Activated CD8-positive, alpha-beta T cell treated with anti-CD3 and anti-CD28 coated beads for 36 hours (primary cell): ENCODE data around the gene RGMB. TPM values are rescaled to one million over a fixed set of nuclear protein-coding genes. Genes with fewer than 3 reads are reported as not detected.

Source experiments
- ATAC-seq: fragments of 200-7000 bp; cut with Tn5 transposase; one replicate; pipeline ENCODE4 v1.10.0; 2021; ENCODE audit warnings: mild to moderate bottlenecking, moderate library complexity
- CTCF ChIA-PET: fragments of 350-600 bp; sonication (Branson Sonifier 250); formaldehyde crosslinking; loops from one replicate; lab custom pipeline; 2021; ENCODE audit warnings: antibody characterized with exemption; lab: Charles Lee
- POLR2A ChIA-PET: fragments of 350-600 bp; sonication (Branson Sonifier 250); formaldehyde crosslinking; loops from one replicate; lab custom pipeline; 2021; ENCODE audit warnings: antibody characterized with exemption; lab: Charles Lee
- DNase-seq: peaks from one replicate; pipeline ENCODE4 v3.0.0-alpha.2; 2020
- H3K27ac Mint-ChIP-seq: one replicate; pipeline ENCODE4 v1.8.0; 2021; ENCODE audit warnings: mild to moderate bottlenecking, mixed read lengths
- H3K27me3 Mint-ChIP-seq: one replicate; pipeline ENCODE4 v1.8.0; 2021; ENCODE audit warnings: mixed read lengths
- H3K36me3 Mint-ChIP-seq: one replicate; pipeline ENCODE4 v1.8.0; 2021; ENCODE audit warnings: low read depth, mixed read lengths
- H3K4me1 Mint-ChIP-seq: one replicate; pipeline ENCODE4 v1.8.0; 2021; ENCODE audit warnings: low read depth, mixed read lengths
- H3K4me3 Mint-ChIP-seq: one replicate; pipeline ENCODE4 v1.8.0; 2021; ENCODE audit warnings: mild to moderate bottlenecking, moderate library complexity, mixed read lengths
- H3K9me3 Mint-ChIP-seq: one replicate; pipeline ENCODE4 v1.8.0; 2021; ENCODE audit warnings: mixed read lengths
- intact Hi-C: fragments of 100-400 bp; cut with micrococcal nuclease; formaldehyde crosslinking; loops from one replicate; pipeline ENCODE4 v1.10.0; 2022
- total RNA-seq, 2 experiments: library from RNA; stranded (reverse); gene quantifications; one replicate each; pipeline ENCODE4 v1.2.3, GENCODE V29; 2021
- TF ChIP-seq, protein P1 (sequence below): fragments of 200-600 bp; IDR thresholded peaks from one replicate; pipeline ENCODE4 v1.8.0; 2022; ENCODE audit warnings: antibody characterized with exemption, mild to moderate bottlenecking

The RGMB gene
- total RNA-seq, 2 experiments from 2014 or later, result 1.6 to 1.9 TPM

DNA sequence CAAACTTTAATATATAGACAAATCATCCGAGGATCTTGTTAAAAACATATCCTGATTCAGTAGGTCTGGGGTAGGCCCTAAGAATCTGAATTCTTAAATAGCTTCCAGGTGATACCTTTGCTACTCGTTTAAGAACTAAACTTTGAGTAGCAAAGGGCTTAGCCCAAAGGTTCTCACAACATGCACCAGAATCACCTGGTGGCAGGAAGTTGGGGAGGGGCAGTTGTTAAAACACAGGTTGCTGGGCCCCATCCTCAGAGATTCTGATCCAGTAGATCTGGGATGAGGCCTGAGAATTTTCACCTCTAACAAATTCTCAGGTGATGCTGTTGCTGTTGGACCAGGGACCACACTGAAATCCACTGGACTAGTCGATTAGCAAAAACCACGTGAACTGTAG, 20.0 kb upstream of the RGMB start:
- intact Hi-C loops, result no loop called here
- Mint-ChIP-seq H3K4me1 (no peaks in the 10 kb centered on the region), H3K4me3 (no peak overlapping the region), H3K27ac (no peak overlapping the region), H3K27me3 (peaks cover 10% of the 10 kb centered on the region), H3K36me3 (no peaks in the 10 kb centered on the region), H3K9me3 (no peaks in the 10 kb centered on the region)
- CTCF ChIA-PET, result interaction anchor here (3.6 kb wide), 1 partner anchor 15 kb away, joined by 39 read pairs; no protein-coding TSS in a partner anchor
- no peak for DNase-seq
- TF ChIP-seq, protein P1, sequence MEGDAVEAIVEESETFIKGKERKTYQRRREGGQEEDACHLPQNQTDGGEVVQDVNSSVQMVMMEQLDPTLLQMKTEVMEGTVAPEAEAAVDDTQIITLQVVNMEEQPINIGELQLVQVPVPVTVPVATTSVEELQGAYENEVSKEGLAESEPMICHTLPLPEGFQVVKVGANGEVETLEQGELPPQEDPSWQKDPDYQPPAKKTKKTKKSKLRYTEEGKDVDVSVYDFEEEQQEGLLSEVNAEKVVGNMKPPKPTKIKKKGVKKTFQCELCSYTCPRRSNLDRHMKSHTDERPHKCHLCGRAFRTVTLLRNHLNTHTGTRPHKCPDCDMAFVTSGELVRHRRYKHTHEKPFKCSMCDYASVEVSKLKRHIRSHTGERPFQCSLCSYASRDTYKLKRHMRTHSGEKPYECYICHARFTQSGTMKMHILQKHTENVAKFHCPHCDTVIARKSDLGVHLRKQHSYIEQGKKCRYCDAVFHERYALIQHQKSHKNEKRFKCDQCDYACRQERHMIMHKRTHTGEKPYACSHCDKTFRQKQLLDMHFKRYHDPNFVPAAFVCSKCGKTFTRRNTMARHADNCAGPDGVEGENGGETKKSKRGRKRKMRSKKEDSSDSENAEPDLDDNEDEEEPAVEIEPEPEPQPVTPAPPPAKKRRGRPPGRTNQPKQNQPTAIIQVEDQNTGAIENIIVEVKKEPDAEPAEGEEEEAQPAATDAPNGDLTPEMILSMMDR, result no peak
- POLR2A ChIA-PET, result no interaction called here
- ATAC-seq, result no peak

DNA sequence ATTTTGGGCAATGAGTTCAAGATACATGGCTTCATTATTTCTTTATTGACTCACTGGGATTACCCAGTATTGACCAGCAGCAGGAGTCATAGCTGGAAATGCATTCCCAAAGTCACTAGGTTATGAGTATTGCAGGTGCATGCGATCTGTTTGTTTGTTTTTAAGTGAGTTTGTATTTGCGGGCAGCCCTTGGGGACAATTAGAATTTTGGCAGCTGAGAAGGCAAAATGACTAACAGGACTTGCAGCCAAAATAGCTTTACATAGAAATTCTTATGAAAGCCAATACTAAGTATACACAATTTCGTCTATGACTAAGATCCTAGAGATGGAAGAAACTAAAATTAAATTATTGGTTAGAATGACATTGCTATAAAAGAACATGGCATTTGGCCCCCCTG, 18.1 kb upstream of the RGMB start:
- ChIA-PET CTCF (interaction anchor here (3.6 kb wide), 1 partner anchor 13 kb away, joined by 39 read pairs; no protein-coding TSS in a partner anchor), POLR2A (no interaction called here)
- Mint-ChIP-seq H3K36me3 (no peaks in the 10 kb centered on the region), H3K27ac (no peak overlapping the region), H3K9me3 (no peaks in the 10 kb centered on the region), H3K4me3 (no peak overlapping the region), H3K27me3 (peaks cover 11% of the 10 kb centered on the region), H3K4me1 (no peaks in the 10 kb centered on the region)
- ATAC-seq (no peak), DNase-seq (no peak)
- TF ChIP-seq, protein P1, result no peak
- intact Hi-C loops, result no loop called here

DNA sequence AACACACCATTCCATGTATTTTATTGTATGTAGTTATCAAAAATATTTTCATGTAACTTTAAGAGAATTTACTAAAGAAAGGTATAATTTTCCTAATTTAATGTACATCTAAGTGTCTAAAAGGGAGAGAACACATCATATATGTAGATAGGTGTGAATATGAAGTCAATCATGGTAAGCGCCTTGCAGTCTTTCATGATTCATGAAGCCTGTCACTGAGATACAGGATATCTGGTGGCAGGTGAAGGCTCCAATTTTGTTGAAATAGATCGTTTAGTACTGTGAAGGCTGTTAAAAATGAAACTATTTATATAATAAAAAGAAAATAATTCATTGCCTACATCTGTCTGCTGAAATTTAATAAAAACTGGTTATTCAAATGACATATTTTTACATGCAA, 15.5 kb upstream of the RGMB start:
- Mint-ChIP-seq H3K4me3 (no peak overlapping the region), H3K27me3 (peaks cover 8% of the 10 kb centered on the region), H3K36me3 (no peaks in the 10 kb centered on the region), H3K27ac (no peak overlapping the region), H3K4me1 (no peaks in the 10 kb centered on the region), H3K9me3 (no peaks in the 10 kb centered on the region)
- intact Hi-C loops, result no loop called here
- DNase-seq, result no peak
- ChIA-PET POLR2A (no interaction called here), CTCF (no interaction called here)
- TF ChIP-seq, protein P1, result no peak
- no peak for ATAC-seq

DNA sequence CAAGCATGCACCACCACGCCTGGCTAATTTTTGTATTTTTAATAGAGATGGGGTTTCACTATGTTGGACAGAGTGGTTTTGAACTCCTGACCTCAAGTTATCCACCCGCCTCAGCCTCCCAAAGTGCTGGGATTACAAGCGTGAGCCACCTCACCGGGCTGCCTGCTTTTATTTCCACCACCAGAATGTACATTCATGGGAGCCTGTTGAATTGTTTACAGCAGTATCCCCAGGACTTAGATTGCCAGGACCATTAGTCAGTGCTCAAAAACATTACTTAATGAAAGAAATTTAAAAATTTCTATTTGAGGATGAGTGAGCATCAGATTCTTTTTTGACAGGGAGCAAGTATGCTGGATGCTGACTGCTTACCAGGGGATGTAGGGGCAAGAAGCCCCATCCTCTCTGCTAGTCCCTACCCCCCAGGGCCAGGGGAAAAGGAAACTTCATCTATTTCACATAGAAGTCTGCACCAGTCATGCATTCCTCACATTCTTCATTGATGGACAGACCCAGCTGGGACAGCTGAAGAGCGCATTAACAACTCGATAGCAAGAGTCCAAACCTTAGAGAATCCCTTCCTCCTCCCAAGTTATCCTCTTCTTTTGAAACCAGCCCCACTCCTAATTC, 10.3 kb upstream of the RGMB start:
- no peaks in the 10 kb centered on the region for H3K36me3 Mint-ChIP-seq
- intact Hi-C loops, result no loop called here
- no peak for ATAC-seq
- DNase-seq, result no peak
- ChIA-PET CTCF (interaction anchor here (1.0 kb wide), 1 partner anchor 18 kb away, joined by 3 read pairs; no protein-coding TSS in a partner anchor), POLR2A (no interaction called here)
- TF ChIP-seq, protein P1, result no peak
- no peak overlapping the region for H3K27ac Mint-ChIP-seq
- peaks cover 22% of the 10 kb centered on the region for H3K27me3 Mint-ChIP-seq
- H3K9me3 Mint-ChIP-seq, result no peaks in the 10 kb centered on the region
- no peak overlapping the region for H3K4me3 Mint-ChIP-seq
- H3K4me1 Mint-ChIP-seq, result peaks cover 2% of the 10 kb centered on the region

DNA sequence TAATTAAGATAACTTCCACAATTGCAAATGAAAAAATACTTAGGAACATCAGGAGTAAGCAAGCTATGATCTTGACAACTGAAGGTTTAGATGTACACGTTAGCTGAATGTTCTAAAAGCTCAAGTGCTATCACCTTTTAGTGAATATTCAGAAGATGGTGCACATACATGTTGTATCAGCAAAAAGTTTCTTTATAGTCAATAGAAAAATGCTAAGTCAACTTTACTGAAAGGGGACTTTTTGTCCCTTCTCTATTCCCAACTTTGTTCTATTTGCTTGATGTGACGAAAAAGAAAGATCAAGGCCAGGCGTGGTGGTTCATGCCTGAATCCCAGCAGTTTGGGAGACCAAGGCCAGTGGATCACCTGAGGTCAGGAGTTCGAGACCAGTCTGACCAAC, 7.6 kb upstream of the RGMB start:
- DNase-seq (no peak), ATAC-seq (no peak)
- Mint-ChIP-seq H3K4me1 (peaks cover 8% of the 10 kb centered on the region), H3K36me3 (no peaks in the 10 kb centered on the region), H3K27ac (no peak overlapping the region), H3K4me3 (no peak overlapping the region), H3K27me3 (peaks cover 32% of the 10 kb centered on the region), H3K9me3 (no peaks in the 10 kb centered on the region)
- CTCF ChIA-PET, result no interaction called here
- TF ChIP-seq, protein P1, result no peak
- POLR2A ChIA-PET, result no interaction called here
- intact Hi-C loops, result no loop called here
